ENCODE data around the gene MGRN1.
A peak's percentile ranks its signal among the peaks of the same experiment; 100 is the strongest.

MGRN1 gene

DNA sequence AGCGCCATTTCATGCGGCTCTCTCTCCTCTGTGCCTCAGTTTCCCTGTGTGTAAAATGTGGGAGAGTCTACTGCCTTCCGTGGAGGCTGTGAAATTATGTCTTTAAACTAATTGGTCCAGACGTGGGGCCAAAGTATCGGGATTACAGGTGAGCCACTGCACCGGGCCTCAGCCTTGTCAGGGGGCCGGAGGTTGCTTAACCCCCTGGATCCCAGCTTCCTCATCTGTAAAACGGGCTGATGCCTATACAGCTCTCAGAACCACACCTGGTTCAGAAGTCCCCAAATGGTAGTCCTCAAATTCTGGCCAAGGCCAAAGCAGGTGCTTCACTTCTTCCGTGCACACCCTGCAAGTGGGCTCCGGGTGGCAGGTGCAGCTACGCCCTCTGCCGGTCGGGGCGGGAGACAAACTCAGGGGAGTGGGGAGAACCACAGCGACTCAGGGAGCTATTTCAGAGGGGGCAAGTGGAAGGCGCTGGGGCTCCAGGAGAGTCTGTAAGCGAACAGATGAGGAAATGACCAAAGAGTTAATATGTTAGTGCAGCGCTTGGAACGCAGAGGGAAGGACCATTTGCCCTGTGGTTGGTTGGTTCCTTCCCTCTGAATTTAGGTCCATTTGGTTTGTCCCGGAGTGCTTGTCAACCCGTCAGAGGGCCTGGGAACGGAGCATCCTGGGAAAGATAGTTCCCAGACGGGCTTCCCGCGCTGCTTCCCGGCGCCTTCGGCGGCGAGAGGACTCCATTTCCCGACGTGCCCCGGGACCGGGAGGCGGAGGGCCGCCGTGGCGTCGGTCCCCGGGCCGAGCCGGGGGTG, at the start of gene MGRN1:
MGRN1 (plus strand) TSS at position 812 of the 812 bp plus-strand sequence. CDS start 135 bp downstream, outside the sequence.
- peak; percentile 13 for FAIRE-seq

DNA sequence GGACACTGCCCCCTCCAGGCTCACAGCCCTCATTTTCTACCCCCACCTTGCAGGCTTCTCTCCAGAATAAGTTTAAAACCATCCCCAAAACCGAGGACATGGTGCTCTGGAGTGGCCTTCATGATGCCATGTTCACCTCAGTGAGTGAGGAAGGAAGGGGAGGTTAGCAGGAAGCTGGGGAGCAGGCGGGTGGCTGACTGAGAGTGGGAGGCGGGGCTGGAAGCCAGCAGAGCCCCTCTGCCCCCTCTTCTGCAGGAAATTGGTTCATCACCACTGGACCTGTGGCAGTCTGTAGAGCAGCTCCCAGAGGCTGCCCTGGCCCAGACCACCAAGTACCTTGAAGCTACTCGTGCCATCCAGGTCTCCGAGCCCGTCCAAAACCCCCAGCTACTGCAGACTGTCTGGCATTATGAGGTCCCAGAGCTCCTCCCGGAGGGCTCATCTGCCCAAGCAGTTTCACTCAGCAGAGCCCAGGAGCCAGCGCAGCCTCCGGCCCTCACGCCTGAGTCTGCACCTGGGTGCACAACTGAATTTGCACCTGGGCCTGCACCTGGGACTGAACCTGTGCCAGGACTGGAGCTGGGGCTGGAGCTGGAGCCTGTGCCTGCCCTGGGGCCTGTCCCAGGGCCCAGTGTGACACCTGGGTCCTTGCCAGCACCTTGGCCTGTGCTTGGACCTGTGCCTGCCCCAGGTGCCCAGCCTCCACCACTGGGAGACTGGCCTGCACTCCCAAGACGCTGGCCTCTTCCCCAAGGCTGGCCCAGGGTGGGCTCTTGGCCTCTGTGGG, 49.5 kb upstream of the MGRN1 start:
- FAIRE-seq, result no peak

DNA sequence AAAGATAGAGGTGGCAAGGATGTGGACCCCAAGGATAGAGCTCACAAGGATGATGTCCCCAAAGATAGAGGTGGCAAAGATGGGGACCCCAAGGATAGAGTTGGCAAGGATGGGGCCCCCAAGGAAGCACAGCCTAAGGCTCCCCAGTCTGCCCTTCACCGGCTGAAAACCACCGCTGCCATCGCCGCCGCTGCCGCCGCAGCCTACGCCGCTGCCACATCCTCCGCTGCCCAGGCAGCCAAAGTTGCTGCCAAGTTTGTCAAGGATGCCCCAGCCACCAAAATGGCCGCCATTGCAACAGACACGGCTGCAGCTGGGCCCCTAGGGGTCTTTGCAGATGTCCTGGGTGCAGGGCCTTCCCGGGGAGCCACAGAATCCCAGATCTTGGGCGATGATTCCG, 48.6 kb upstream of the MGRN1 start:
- FAIRE-seq, result no peak

DNA sequence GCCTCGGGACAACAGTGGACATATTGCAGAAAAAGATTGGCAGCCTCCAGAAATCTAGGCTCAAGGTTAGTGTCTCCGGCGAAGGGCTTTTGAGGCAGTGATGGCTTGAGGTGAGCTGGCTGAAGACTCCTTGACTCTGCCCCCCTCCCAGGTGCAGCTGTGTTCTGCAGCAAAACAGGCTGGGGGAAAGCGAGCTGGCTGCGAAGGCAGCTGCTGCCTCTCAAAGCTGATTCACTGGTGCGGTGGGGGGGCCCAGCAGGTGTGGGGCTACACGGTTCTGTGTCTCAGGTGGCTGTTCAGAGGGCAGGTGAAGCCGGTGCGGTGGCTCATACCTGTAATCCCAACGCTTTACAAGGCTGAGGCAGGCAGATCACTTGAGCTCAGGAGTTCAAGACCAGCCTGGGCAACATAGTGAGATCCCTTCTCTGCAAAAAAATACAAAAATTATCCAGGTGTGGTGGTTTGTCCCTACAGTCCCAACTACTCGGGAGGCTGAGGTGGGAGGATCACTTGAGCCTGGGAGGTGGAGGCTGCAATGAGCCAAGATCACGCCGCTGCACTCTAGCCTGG, 45.6 kb upstream of the MGRN1 start:
- no peak for FAIRE-seq

DNA sequence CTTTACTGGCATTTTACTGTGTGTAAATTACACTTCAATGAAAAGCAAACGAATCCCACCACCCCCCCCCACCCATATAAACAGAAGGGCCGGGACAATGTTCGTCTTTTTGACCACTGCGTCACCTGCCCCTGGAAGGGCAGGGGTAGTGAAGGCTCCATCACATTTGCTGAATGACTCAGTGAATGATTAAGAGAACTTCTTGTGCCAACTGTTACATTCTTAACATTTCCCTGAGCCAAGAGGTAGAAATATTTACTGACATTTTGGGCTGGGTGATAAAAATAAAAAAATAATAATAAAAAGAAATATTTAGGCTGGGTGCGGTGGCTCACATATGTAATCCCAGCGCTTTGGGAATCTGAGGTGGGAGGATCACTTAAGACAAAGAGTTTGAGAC, 44.4 kb upstream of the MGRN1 start:
- no peak for FAIRE-seq

DNA sequence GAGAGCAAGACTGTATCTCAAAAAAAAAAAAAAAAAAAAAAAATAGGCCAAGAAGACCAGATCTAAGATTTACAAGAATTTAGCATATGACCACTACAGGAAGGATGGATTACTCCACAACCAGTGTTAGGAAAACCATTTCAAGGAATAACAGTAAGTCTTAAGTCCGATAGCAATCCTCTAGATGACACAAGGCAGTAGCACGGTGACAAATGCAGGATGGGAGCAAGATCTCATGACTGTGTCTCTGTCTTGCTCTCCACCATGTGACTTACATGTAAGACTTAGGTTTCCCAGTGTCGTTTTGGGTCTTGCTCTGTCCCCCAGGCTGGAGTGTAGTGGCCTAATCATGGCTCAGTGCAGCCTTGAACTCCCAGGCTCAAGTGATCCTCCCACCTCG, 40.7 kb upstream of the MGRN1 start:
- FAIRE-seq, result no peak

DNA sequence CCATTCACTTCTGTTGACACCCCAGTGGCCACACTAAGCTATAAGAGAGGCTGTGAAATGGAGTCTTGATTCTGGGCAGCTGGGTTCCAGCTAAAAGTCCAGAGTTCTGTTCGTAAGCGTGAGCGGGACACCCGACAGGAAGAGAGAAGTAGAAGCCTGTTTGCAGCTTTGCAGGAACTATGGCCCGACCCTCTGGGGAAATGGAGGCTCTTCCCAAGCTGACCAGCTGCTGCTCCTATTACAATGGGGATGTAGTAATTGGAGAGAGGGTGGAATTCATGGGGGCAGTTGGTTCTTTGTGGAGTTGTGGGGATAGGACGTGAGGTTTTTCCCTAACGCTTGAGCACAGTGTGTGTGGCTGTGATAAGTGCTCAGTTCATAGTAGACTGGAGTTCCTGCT, 38.3 kb upstream of the MGRN1 start:
- no peak for FAIRE-seq

DNA sequence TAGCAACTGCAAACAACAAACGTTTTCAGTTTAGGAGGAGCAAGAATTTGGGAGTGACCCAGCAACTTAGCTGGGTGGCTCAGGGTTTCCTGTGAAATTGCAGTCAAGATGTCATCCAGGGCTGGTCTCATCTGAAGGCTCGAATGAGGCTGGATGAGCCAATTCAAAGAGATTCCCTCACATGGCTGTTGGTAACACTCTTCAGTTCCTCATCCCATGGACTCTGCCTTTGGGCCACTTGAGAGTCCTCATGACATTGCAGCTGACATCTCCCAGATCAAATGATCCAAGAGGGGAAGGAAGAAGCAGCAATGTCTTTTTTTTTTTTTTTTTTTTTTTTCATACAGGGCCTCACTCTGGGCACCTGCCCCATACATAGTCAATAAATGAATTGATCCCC, 36.2 kb upstream of the MGRN1 start:
- no peak for FAIRE-seq

DNA sequence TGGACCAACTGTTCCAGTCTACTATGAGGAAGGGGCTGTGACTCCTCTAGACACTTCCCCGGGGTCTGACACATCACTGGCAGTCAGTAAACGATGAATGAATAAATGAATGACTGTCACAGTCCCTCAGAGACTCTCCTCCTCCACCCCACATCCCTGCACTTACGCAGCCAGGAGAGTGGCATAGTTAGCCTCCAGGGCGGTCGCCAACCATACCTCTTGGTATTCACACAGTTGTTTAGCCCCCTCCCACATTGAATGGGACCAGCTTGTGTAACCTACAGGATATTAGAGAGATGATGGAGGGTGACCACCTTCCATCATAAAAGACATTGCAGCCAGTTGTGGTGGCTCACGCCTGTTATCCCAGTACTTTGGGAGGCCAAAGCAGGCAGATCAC, 35.7 kb upstream of the MGRN1 start:
- no peak for FAIRE-seq

DNA sequence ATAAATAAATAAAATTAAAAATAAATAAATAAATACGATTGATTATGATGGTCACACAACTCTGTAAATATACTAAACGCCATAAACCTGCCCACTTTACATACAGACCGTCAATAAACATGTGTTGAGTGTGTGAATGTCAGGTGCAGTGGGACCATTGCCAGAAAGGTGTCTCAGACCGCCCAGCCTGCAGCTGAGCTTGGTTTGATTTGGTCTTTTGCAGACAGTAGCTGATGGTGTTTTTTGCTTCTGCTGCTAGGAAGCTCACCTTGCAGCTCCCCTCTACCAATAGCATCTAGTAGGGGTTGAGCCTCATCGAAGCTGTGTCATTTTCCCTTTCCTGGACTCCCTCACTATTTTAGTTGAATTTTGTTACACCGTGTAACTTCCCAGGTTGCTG, 33.4 kb upstream of the MGRN1 start:
- FAIRE-seq, result no peak

DNA sequence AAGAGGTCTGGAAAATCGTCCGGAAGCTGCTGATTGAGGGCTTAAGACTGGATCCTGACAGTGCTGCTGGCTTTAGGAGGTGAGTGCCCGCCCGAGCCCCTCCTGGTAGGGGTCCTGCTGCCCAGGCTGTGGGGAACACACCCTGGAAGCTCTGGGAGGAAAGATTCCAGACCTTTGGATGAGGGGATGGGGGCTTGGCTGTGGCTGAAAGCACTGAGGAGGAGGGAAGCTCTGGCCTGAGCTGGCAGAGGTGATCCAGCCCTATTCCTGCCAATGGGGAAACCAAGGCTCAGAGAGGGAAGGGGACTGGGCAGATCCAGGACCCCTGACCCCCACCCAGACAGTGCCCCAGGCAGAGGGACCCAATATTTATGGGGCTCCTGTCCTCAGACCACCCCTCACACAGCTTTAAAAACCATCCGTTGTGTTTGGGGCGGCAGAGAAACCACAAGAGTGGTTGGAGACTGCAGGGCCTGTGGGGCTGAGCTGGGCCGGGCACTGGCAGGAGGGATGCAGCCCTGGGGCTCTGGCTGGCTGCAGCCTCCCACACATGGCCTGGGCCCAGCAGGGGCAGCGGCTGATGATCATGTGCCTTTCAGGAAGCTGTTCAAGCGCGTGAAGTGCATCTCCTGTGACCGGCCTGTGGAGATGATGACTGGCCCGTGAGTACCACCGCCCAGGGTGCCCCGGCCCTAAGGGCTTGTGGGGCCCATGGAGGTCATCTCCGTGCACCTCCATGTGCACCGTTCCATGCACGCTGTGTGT, 32.7 kb upstream of the MGRN1 start:
- FAIRE-seq, result no peak

DNA sequence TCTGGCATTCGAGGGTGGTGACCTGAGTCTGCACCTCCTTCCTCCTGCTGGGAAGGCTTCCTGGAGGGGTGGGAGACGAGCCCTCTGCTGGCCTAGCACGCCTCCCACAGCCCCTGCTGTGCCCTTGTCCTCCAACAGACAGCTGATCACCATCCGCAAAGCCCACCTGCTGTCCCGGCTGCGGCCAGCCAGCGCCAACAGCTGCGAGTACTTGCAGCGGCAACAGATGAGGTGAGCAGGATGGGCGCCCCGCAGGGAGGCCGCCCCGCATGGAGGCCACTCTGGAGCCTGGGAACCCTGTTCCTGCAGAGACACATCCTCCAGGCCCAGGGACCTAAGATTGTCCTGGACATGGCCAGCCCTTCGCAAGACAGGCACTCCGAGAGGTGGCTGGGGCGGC, 31.5 kb upstream of the MGRN1 start:
- no peak for FAIRE-seq

DNA sequence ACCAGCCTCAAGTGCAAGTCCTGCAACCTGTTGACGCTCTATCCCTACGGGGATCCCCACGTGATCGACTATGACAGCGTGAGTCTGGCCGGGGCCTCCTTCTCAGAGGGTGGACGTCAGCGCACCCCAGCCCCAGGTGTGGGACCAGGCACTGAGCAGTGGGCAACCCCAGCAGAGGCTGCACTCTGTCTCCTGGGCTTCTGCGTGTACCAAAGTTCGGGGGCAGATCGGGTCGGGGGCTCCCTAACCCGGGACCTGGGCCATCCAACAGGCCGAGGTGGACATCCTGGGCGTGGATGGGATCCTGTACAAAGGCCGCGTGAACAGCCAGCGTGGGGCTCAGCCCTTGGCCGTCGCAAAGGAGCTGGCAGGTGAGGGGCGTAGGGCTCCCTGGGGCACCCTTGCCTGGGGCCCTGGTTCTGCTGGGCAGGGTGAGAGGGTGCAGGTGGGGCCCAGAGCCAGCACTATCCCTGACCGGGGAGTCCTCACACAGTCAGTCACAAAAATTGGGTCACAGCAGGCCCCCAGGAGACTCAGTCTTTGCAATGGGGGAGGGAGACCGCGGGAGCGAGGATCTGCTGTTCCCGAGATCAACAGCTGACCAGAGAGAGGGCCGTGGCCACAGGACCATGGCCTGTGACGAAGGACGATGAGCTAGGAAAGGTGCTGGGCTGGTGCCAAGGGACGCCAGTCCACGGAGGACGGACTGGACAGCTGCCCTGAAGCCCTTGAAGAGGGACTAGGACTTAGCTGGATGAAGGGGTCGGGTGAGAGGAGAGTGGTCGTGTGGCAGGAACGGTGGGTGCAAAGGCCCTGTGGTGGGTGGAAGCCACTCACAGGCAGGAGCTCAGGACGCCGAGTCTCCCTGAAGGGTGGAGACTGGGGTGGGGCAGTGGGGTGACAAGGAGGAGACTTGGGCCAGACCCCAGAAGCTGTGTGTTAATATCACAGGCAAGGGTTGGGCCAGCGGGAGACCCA, 29.9 kb upstream of the MGRN1 start:
- no peak for FAIRE-seq

DNA sequence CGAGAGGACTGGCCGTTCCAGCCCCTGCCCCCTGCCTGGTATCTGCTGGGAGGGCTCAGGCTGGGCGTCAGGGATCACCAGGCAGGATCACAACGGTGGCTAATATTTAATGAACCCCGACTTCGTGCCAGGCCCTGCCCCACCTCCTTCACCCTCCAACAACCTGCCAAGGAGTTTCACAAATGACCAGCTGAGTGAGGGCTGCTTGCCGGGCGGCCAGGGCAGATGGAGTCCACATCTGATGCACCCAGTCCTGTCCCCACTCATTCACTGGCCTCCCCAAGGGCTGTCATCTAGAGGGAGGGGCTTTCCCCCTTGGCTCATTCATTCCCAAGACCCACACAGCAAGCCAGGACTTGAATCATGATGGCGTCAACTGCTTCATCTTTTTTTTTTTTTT, 27.5 kb upstream of the MGRN1 start:
- FAIRE-seq, result no peak

DNA sequence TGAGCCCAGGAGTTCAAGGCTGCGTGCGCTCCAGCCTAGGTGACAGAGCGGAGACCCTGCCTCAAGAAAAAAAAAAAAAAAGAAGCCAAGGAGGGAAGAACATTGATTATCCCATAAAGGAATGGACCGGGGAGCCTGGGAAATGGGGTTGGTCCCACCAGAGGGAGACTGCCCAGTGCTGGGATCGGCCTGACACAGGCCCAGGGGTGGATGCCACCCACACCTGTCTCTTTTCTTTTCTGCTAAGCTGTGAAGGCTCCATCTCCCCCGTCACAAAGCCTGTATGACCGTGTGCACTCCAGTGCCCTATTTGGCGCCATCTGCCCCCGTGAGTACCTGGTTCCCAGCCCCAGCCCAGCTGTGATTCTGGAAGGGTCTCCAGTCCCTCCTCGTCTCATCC, 25.6 kb upstream of the MGRN1 start:
- no peak for FAIRE-seq

DNA sequence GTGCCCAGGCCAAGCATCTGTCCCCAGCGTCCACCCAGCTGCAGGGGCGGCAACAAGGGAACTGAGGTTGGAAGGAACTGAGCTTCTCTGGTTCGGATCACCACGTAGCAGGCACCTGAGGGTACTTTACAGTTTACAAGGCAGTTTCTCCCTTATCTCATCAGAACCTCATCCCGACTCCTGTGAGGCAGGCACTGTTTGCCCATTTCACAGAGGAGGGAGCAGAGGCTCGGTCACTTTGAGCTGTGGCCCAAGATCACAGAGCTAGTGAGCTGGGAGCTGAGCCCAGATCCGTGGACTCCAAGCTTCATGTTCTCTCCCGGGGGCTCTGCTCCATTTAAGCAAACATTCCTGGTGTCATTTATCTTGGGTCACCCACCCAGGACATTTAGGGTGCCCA, 25.1 kb upstream of the MGRN1 start:
- FAIRE-seq, result no peak

DNA sequence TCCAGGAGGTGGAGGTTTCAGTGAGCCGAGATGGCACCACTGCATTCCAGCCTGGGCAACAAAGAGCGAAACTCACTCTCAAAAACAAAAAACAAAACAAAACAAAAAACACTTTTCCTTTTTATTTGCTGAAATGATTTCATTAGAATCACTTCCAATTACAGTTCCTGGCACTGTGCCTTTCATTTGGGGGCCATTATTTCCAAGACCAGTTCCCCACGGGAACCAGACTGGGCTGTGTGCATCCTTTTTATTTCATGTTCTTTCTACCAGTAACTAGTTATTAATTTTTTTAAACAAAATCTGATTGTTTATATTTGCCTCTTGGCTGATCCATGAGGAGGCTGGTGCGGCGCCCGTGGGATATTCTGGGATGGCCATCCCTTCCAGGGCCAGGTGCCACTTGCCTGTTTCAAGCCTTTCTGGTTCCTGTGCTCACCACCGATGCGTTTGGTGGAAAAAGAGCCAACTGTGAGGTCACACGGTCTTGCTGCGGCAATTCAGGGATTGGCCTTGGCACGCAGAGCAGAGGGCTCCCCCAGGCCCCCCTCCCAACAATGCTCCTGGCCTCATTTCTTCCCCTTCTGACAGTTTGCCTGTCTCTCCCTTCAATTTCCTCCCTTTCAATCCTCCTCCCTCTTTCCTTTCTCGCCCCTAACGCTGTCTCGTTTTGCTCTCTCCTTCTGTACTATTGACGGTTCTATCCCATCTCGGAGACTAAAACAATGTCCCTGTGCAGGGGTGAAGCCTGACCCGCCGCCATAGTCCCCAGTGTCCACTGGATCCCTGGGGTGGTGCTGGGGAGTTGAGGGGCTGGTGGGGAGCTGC, 23.4 kb upstream of the MGRN1 start:
- no peak for FAIRE-seq

DNA sequence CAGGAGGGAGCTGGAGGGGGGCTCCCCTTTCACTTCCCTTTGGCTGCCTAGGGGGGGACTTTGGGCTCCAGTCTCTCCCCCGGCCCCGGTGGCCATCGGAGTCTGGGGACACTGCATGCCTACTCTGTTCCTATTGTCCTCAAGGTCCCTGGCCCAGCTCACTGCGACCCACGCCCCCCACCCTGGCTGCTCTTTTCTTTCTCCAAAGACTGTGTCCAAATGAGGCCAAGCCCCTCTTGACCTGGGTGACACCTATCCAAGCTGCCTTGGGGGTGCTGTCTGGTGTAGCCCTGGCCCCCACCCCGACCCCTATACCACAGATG, 22.8 kb upstream of the MGRN1 start:
- no peak for FAIRE-seq

DNA sequence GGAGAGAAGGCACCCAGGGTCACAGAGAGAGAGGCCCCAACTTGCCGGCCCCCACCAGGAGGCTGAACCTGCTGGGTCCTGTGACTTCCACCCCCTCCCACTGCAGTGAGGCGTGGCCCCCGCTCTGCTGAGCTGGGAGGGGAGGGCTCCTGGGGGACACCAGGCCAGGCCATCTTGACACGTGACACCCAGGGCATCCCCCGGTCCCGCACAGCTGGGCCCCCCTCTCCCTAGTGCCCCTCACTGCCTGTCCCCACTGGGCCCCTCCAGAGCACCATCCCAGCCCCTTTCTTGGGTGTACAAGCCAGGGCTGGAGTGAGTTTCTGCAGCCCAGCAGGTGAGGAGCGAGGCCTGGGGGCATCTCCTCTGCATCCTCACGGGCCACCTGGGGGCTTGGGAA, 22.3 kb upstream of the MGRN1 start:
- no peak for FAIRE-seq

DNA sequence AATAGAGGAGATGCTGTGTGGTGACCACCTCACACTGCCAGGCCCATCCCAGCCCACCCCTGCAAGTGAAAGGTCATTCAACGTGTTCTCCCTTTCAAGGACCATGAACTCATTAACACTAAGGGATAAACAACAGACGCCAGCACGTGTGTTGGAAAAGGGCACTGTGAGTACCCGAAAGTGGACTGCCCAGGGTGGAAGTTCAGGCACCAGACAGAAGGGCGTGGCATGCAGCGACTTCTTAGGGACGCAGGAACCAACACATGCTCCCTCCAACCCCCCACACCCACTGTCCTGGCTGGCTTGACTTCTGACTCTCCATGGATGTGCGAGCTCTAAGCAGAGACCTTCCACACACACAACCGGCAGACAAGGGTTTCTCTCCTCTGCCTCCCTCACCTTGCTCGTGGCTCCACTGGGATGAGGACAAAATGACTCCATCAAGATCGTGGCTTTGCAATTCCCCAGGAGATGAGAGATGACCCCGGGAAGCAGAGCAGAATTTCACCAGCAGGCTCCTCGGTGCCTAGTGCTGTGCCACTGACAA, 20.9 kb upstream of the MGRN1 start:
- no peak for FAIRE-seq

DNA sequence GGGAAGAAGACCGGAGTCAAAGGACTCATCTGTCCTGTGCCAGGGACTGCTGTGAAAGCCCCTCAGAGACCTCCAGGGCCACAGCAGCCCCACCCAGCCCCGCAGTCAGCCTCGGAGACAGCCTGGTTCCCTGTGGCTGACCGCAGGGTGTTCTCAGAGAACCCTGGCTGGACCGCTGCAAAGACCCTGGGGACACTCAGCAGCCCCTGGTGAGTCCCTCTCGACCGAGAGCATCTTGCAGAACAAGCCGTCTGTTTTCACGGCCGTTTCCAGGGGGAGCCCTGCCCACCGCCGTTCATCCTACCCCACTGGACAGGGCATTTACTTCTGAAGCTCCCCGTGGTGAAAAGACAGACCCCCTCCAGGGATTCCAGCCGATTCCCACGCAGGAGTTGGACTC, 20.2 kb upstream of the MGRN1 start:
- FAIRE-seq, result no peak

All from TTC549 (cell line).